ENCODE data around the gene SFXN1. TPM values are rescaled to one million over a fixed set of nuclear protein-coding genes. Genes with fewer than 3 reads are reported as not detected.

Gene SFXN1
- total RNA-seq, 1 experiment from 2014 or later, result 176 TPM

DNA sequence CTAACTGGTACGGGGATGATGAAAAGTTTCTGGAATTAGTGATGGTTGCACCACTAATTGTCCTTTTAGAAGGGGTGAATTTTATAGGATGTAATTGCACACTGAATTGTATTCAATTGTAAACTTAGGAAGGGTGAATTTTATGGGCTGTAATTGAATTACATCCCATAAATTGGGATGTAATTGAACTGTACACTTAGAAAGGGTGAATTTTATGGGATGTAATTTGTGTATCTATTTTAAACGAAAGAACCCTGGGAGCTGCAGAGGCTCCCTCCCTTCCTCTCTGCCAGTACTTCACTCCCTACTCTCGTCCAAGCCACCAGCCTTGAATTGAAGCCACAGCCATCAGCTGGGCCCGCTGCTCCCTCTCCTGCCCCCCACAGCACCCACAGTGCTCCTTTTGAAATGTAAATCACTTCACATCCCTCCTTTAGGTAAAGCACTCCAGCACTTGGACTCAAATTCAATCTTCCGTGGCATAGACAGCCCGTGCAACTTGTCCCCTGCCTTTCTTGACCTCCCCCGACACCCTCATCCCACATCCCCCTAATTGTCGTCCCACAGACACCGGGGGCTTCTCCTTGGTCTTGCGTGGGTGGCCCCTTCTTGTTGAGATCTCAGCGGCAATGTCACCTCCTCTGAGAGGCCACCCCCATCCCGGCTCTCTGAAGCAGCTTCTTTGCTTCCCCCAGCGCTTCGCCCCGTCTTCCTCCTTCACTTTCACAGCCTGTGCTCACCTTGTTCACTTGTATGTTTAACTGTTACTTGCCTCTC lies 95.3 kb downstream of the SFXN1 start:
- DNase-seq (ENCODE audit: low read depth), result no peak

DNA sequence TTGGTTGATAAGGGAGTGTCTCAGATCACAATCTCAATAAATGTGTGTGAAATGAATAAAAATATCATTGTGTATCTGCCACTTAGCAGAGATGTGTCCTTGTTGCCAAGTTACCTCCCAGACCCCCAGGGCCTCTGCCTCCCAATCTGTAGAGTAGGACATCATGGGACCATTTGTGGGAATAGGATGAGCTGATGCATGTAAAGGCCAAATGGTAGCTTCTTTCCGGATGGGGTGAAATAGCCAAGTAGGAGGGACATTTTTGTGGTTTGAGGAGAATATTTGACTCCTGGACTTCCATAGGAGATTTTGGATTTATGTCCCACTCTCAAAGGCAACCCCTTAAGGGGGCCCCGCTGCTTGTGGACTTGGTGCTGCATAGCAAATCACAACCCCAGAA lies 96.9 kb downstream of the SFXN1 start:
- no peak for DNase-seq (ENCODE audit: low read depth)

DNA sequence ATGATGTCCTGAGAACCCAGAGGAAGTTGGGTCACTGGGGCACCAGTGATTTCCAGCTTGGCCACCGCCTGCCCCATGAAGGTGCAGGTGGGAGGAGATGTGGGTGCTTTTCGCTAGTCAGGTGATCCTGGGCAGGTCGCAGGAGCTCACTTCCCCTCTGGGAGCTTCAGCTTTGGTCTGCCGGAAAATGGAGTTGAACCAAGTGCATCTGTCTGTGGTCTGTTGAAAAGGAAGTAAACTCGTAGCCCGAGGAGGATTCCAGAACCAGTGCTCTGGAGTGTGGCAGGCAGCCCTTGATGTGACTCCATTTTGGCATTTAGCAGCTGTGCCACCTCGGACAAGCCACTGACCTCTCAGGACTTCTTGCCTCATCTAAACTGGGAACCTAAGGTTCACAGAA lies 97.7 kb downstream of the SFXN1 start:
- no peak for DNase-seq (ENCODE audit: low read depth)

DNA sequence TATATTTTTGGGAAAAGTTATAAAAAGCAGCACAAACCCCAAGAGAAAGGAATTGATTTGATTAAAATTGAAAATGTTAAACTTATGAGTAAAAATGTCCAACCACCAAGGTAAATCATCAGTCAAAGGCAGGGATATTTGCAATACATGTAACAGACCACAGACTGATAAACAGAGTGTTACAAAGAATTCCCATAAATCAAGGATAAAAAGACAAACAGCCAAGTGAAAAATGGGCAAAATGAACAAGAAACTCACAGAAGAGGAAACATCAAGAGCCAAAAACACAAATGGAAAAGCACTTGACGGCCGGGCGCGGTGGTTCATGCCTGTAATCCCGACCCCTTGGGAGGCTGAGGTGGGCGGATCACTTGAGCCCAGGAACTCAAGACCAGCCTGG lies 98.2 kb downstream of the SFXN1 start:
- DNase-seq (ENCODE audit: low read depth), result no peak

Other genes starting within 250 kb of the SFXN1 start
- not detected in 2 replicates for gene DRD1, start 34.4 kb upstream of the SFXN1 start, total RNA-seq (2014; rRNA removed; shearing (Covaris generic))
- 2.8 and 4.1 TPM in 2 replicates for gene HRH2, start 179.5 kb downstream of the SFXN1 start, total RNA-seq (2014; rRNA removed; shearing (Covaris generic))

Measured in HT1080 (cell line).